ENCODE data around the gene NFATC4. TPM values are rescaled to one million over a fixed set of nuclear protein-coding genes. Genes with fewer than 3 reads are reported as not detected.
A peak's percentile ranks its signal among the peaks of the same experiment; 100 is the strongest.

Gene NFATC4
- total RNA-seq (not detected), polyA plus RNA-seq (not detected)

DNA sequence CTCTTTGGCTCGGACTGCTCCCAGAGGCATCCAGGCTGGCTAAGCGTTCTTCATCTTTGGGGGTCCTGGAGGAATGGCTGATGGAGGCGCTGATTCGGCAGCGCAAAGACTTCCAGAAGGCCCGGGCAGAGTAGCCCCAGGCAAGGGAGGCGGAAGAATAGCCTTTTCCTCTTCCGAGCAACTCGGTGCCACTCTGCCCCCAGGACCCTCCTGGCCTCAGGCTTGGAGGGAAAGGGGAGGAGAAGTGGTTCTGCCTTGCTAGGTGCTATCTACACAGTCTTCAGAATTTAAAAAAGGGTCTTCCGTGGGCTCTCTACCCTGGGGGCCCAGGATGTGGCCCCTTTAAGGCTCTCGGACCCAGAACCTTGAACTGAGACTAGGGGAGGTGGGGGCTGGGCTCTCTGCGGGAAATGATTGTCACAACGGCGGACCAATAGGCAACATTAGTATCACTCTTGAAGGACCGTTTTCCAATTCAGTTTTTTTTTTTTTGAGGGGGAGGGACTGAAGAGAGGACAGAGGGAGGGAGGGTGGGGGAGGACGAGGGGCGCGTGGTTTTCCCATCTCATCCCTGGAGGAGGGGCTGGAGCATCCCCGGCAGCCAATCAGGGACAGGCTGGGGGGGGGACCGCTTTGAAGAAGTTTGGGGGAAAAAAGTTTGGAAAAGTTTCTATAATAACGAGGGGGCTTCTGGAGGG lies at the start of gene NFATC4:
TSS of gene NFATC4 (plus strand) at position 671 of the 698 bp plus-strand sequence. CDS start 157 bp downstream, outside the sequence.
- Histone ChIP-seq H3K36me3 (ENCODE audit: control insufficient read depth, insufficient read depth, low read length) (no peaks in the 10 kb centered on the region), H3K4me3 (ENCODE audit: low read depth, low read length) (no peak within 1 kb of the TSS), H3K27me3 (ENCODE audit: control insufficient read depth, insufficient read depth, low read length) (peaks cover 30% of the 10 kb centered on the region), H3K4me1 (ENCODE audit: control insufficient read depth, insufficient read depth, low read length, poor library complexity, severe bottlenecking) (peaks cover 37% of the 10 kb centered on the region), H3K9me3 (ENCODE audit: control insufficient read depth in 2 of 2, low read length in 2 of 2) (no peaks in the 10 kb centered on the region), H3K27ac (ENCODE audit: insufficient read depth, low read length, poor library complexity, severe bottlenecking) (peak within 1 kb of the TSS; percentile 14)
- Mint-ChIP-seq H3K27ac (peak within 1 kb of the TSS in 1 of 3 donors; percentile 43), H3K4me3 (peak within 1 kb of the TSS; percentile 5 to 85 (median 76)), H3K4me1 (peaks cover 0 to 30% (median 16%) of the 10 kb centered on the region in 4 donors), H3K36me3 (no peaks in the 10 kb centered on the region), H3K9me3 (no peaks in the 10 kb centered on the region), H3K27me3 (peaks cover 69% of the 10 kb centered on the region)
- no peak for ATAC-seq (ENCODE audit: low read depth in 2 of 2)
- DNase-seq = peak in 1 of 3 donors; percentile 20

DNA sequence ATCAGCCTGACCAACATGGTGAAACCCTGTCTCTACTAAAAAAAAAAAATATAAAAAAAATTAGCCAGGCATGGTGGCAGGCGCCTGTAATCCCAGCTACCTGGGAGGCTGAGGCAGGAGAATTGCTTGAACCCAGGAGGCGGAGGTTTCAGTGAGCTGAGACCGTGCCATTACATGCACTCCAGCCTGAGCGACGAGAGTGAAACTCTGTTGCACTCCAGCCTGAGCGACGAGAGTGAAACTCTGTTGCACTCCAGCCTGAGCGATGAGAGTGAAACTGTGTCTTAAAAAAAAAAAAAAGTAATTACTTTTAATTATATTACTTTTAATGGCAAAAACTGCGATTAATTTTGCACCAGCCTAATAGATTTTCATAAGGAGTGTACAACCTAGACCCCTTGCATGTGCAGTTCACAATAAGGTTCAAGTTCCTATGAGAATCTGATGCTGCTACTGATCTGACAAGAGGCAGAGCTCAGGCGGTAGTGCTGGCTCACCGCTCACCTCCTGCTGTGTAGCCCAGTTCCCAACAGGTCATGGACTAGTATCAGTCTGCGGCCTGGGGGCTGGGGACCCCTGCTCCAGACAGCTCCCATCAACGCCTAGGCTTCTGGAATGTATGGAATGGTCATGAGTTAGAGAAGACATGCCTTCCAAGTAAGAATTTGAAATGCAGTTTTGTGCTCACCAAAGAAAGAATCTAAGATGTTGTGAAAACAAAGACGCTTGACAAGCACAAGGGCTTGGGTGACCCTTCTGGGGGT lies 46.6 kb upstream of the NFATC4 start:
- Mint-ChIP-seq H3K27ac (no peak overlapping the region), H3K4me3 (no peak overlapping the region), H3K27me3 (peaks cover 22% of the 10 kb centered on the region), H3K9me3 (peaks cover 0 to 3% (median 0%) of the 10 kb centered on the region in 7 donors), H3K36me3 (no peaks in the 10 kb centered on the region), H3K4me1 (peaks cover 0 to 4% (median under 1%) of the 10 kb centered on the region in 4 donors)
- Histone ChIP-seq H3K27me3 (ENCODE audit: control insufficient read depth, insufficient read depth, low read length) (no peaks in the 10 kb centered on the region), H3K36me3 (ENCODE audit: control insufficient read depth, insufficient read depth, low read length) (no peaks in the 10 kb centered on the region), H3K4me3 (ENCODE audit: low read depth, low read length) (no peak overlapping the region), H3K4me1 (ENCODE audit: control insufficient read depth, insufficient read depth, low read length, poor library complexity, severe bottlenecking) (no peaks in the 10 kb centered on the region), H3K27ac (ENCODE audit: insufficient read depth, low read length, poor library complexity, severe bottlenecking) (no peak overlapping the region), H3K9me3 (ENCODE audit: control insufficient read depth in 2 of 2, low read length in 2 of 2) (no peaks in the 10 kb centered on the region)
- DNase-seq (no peak), ATAC-seq (ENCODE audit: low read depth in 2 of 2) (no peak)

DNA sequence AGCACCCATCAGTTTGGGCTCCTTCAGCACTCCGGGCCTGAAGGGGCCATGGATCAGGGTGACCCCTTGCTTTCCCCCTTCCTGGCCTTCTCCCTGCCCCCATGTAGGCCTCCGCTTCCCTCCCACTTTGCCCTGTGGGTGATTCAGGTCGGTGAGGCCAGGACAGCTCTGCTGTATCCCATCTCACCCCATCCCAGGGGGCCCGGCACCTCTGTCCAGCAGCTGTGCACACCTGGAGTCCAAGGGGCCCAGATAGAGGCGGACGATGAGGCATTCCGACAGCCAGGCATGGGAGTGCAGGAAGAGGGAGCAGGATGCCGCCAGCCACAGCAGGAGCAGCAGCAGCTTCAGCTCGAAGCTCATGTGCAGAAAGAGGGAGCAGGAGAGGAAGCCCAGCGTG lies 45.3 kb upstream of the NFATC4 start:
- Mint-ChIP-seq H3K4me3 (no peak overlapping the region), H3K4me1 (peaks cover 0 to 8% (median 6%) of the 10 kb centered on the region in 4 donors), H3K9me3 (peaks cover 0 to 3% (median 0%) of the 10 kb centered on the region in 7 donors), H3K27me3 (peaks cover 30% of the 10 kb centered on the region), H3K36me3 (no peaks in the 10 kb centered on the region), H3K27ac (no peak overlapping the region)
- ATAC-seq (ENCODE audit: low read depth in 2 of 2) = no peak
- no peaks in the 10 kb centered on the region for H3K9me3 ChIP-seq (ENCODE audit: control insufficient read depth in 2 of 2, low read length in 2 of 2)
- H3K36me3 ChIP-seq (ENCODE audit: control insufficient read depth, insufficient read depth, low read length) = no peaks in the 10 kb centered on the region
- H3K27ac ChIP-seq (ENCODE audit: insufficient read depth, low read length, poor library complexity, severe bottlenecking) = no peak overlapping the region
- no peaks in the 10 kb centered on the region for H3K27me3 ChIP-seq (ENCODE audit: control insufficient read depth, insufficient read depth, low read length)
- DNase-seq = no peak
- no peak overlapping the region for H3K4me3 ChIP-seq (ENCODE audit: low read depth, low read length)
- H3K4me1 ChIP-seq (ENCODE audit: control insufficient read depth, insufficient read depth, low read length, poor library complexity, severe bottlenecking) = no peaks in the 10 kb centered on the region

DNA sequence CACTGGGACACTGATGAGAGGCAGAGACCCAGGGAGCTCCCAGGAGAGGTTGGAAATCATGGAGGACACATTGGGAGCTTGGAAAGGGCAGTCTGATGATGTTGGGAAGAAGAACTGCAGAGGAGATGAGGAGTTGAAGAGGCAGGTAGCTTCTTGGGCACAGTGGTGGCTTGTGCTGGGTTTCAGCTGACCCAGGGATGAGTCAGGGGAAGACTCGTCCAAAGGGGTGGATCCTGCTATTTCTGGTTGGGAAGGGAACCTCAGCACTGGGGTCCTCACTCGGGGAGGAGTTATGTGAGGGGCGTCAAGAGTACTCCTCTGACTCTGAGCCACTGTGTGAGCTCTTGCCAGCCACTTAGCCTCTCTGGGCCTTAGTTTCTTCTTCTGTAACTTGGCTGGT lies 44.6 kb upstream of the NFATC4 start:
- H3K27ac Mint-ChIP-seq = no peak overlapping the region
- no peak for DNase-seq
- peaks cover 0 to 3% (median 0%) of the 10 kb centered on the region in 7 donors for H3K9me3 Mint-ChIP-seq
- no peak overlapping the region for H3K4me3 Mint-ChIP-seq
- no peaks in the 10 kb centered on the region for H3K4me1 ChIP-seq (ENCODE audit: control insufficient read depth, insufficient read depth, low read length, poor library complexity, severe bottlenecking)
- no peak for ATAC-seq (ENCODE audit: low read depth in 2 of 2)
- no peak overlapping the region for H3K4me3 ChIP-seq (ENCODE audit: low read depth, low read length)
- no peaks in the 10 kb centered on the region for H3K9me3 ChIP-seq (ENCODE audit: control insufficient read depth in 2 of 2, low read length in 2 of 2)
- no peaks in the 10 kb centered on the region for H3K36me3 Mint-ChIP-seq
- H3K27me3 Mint-ChIP-seq = peaks cover 30% of the 10 kb centered on the region
- H3K27me3 ChIP-seq (ENCODE audit: control insufficient read depth, insufficient read depth, low read length) = no peaks in the 10 kb centered on the region
- no peaks in the 10 kb centered on the region for H3K36me3 ChIP-seq (ENCODE audit: control insufficient read depth, insufficient read depth, low read length)
- peaks cover 0 to 11% (median 6%) of the 10 kb centered on the region in 4 donors for H3K4me1 Mint-ChIP-seq
- H3K27ac ChIP-seq (ENCODE audit: insufficient read depth, low read length, poor library complexity, severe bottlenecking) = no peak overlapping the region

DNA sequence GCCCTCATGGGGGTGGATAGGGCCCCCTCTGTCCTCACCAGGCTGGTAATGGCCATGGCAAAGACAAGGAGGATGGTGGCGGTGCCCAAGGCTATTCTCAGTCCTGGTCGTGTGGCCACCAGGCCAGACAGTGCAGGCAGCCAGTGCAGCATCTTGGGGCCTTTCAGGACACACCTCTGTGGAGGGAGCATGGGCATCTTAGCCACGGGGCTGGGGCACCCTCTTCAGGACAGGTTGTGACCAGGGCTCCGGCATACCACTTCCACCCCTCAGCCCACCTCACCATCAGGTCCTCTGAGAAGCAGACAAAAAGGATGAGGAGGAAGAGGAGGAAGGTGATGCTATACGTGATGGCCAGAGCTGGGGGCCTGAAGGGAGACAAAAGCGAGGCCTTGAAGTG lies 44.0 kb upstream of the NFATC4 start:
- Histone ChIP-seq H3K27ac (ENCODE audit: insufficient read depth, low read length, poor library complexity, severe bottlenecking) (no peak overlapping the region), H3K36me3 (ENCODE audit: control insufficient read depth, insufficient read depth, low read length) (no peaks in the 10 kb centered on the region), H3K27me3 (ENCODE audit: control insufficient read depth, insufficient read depth, low read length) (no peaks in the 10 kb centered on the region), H3K4me1 (ENCODE audit: control insufficient read depth, insufficient read depth, low read length, poor library complexity, severe bottlenecking) (no peaks in the 10 kb centered on the region), H3K4me3 (ENCODE audit: low read depth, low read length) (no peak overlapping the region), H3K9me3 (ENCODE audit: control insufficient read depth in 2 of 2, low read length in 2 of 2) (no peaks in the 10 kb centered on the region)
- H3K27ac Mint-ChIP-seq = no peak overlapping the region
- peaks cover 0 to 3% (median 0%) of the 10 kb centered on the region in 7 donors for H3K9me3 Mint-ChIP-seq
- no peak overlapping the region for H3K4me3 Mint-ChIP-seq
- H3K4me1 Mint-ChIP-seq = peaks cover 0 to 17% (median 7%) of the 10 kb centered on the region in 4 donors
- no peaks in the 10 kb centered on the region for H3K36me3 Mint-ChIP-seq
- ATAC-seq (ENCODE audit: low read depth in 2 of 2) (no peak), DNase-seq (no peak)
- peaks cover 30% of the 10 kb centered on the region for H3K27me3 Mint-ChIP-seq

DNA sequence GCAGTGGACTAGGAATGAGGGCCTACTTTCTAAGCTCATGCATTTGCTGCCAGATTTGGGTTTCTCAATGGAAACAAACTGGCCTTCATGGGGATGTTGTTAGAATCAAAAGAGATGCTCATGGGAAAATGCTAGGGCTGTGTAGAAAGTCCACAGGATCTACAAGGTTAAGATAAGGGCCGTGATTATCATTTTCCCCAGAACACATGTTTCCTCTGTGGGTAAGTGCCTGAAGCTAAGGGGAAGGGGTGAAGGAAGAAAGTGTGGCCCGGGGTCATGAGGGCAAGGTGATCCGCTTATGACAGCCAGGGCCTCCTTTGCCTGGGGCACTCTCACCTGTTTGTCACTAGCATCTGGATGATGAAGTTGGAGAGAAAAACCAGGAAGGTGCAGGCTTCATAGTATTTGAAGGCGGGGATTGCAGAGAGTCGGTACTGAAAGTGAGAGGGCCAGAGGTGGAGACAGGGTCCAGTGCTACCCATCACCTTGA lies 42.9 kb upstream of the NFATC4 start:
- peaks cover 0 to 3% (median 0%) of the 10 kb centered on the region in 7 donors for H3K9me3 Mint-ChIP-seq
- no peak overlapping the region for H3K4me3 Mint-ChIP-seq
- H3K36me3 ChIP-seq (ENCODE audit: control insufficient read depth, insufficient read depth, low read length) = no peaks in the 10 kb centered on the region
- H3K27me3 ChIP-seq (ENCODE audit: control insufficient read depth, insufficient read depth, low read length) = no peaks in the 10 kb centered on the region
- no peak overlapping the region for H3K27ac Mint-ChIP-seq
- H3K4me3 ChIP-seq (ENCODE audit: low read depth, low read length) = no peak overlapping the region
- H3K27ac ChIP-seq (ENCODE audit: insufficient read depth, low read length, poor library complexity, severe bottlenecking) = no peak overlapping the region
- H3K36me3 Mint-ChIP-seq = no peaks in the 10 kb centered on the region
- H3K4me1 ChIP-seq (ENCODE audit: control insufficient read depth, insufficient read depth, low read length, poor library complexity, severe bottlenecking) = no peaks in the 10 kb centered on the region
- peaks cover 23% of the 10 kb centered on the region for H3K27me3 Mint-ChIP-seq
- DNase-seq = no peak
- no peaks in the 10 kb centered on the region for H3K9me3 ChIP-seq (ENCODE audit: control insufficient read depth in 2 of 2, low read length in 2 of 2)
- peaks cover 0 to 19% (median 7%) of the 10 kb centered on the region in 4 donors for H3K4me1 Mint-ChIP-seq
- ATAC-seq (ENCODE audit: low read depth in 2 of 2) = no peak

DNA sequence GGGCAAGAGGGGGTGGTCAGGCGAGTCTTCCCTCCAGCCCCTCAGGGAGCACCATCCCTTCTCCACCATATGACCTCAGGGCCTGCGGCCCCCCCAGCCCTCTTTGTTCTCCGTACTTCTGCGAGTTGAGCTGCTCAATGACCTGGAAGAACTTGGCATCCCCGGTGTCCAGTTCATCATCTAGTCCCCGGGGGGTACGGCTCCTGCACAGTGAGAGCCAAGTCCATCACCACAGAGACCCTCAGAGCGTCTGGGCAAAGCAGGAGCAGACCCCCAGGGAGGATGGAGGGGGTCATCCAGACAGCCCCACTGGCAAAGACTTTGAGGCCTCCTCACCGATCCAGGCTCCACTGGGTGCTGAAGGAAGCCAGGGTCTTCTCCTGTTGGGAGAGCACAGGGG lies 42.0 kb upstream of the NFATC4 start:
- no peak overlapping the region for H3K4me3 Mint-ChIP-seq
- Histone ChIP-seq H3K27ac (ENCODE audit: insufficient read depth, low read length, poor library complexity, severe bottlenecking) (no peak overlapping the region), H3K36me3 (ENCODE audit: control insufficient read depth, insufficient read depth, low read length) (no peaks in the 10 kb centered on the region), H3K4me3 (ENCODE audit: low read depth, low read length) (no peak overlapping the region), H3K9me3 (ENCODE audit: control insufficient read depth in 2 of 2, low read length in 2 of 2) (no peaks in the 10 kb centered on the region), H3K4me1 (ENCODE audit: control insufficient read depth, insufficient read depth, low read length, poor library complexity, severe bottlenecking) (no peaks in the 10 kb centered on the region), H3K27me3 (ENCODE audit: control insufficient read depth, insufficient read depth, low read length) (no peaks in the 10 kb centered on the region)
- no peaks in the 10 kb centered on the region for H3K36me3 Mint-ChIP-seq
- peaks cover 0 to 3% (median 0%) of the 10 kb centered on the region in 7 donors for H3K9me3 Mint-ChIP-seq
- peaks cover 0 to 22% (median 9%) of the 10 kb centered on the region in 4 donors for H3K4me1 Mint-ChIP-seq
- DNase-seq = no peak
- no peak for ATAC-seq (ENCODE audit: low read depth in 2 of 2)
- no peak overlapping the region for H3K27ac Mint-ChIP-seq
- H3K27me3 Mint-ChIP-seq = peaks cover 23% of the 10 kb centered on the region
